Prostate gland (tissue), 1 donor: Measurements from ENCODE around the gene NUDT1.

ENCODE experiments used
- POLR2A ChIP-seq: fragments of 450-650 bp; IDR thresholded peaks from one replicate; pipeline ENCODE4 v1.6.1; 2016; ENCODE audit warnings: antibody characterized with exemption, mild to moderate bottlenecking
- POLR2AphosphoS5 ChIP-seq: sonication (generic); formaldehyde crosslinking; IDR thresholded peaks from one replicate; pipeline ENCODE4 v1.6.1; 2017; ENCODE audit warnings: antibody characterized with exemption

DNA sequence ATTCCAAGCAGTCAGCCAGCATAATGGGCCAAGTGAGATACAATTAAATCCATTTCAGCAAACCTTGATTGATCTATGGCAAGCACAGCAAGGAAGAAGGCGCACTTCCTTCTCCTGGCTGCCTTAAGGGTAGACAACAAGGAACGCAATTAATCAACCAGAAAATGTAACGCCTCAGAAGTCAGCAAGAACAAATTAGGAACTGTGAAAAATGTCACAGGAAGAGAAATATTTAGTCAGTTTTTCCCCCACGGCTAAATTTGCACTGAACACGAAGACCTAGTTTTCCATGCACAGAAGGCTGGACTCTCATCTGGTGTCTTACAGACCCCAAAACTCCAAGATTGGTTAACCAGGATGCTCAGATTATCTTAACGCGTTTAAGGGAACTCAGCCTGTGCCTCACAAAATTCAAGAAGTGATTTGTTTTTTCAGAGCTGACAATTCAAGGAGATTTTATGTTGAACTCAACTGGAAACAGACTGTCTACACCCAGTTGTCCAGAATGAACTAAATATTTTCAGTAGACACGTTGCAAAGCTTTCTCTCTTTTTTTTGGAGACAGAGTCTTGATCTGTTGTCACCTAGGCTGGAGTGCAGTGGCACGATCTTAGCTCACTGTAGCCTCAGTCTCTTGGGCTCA, 58.0 kb downstream of the NUDT1 start:
- TF ChIP-seq POLR2AphosphoS5 (no peak), POLR2A (no peak)
